Measurements from ENCODE around the gene EIF2B4.
A peak's percentile ranks its signal among the peaks of the same experiment; 100 is the strongest.
"Not testable (repeated sequence)": the region's sequence is repeated elsewhere in the genome, so short reads cannot be mapped to it uniquely, and the experiment has no call there.

The EIF2B4 gene

DNA sequence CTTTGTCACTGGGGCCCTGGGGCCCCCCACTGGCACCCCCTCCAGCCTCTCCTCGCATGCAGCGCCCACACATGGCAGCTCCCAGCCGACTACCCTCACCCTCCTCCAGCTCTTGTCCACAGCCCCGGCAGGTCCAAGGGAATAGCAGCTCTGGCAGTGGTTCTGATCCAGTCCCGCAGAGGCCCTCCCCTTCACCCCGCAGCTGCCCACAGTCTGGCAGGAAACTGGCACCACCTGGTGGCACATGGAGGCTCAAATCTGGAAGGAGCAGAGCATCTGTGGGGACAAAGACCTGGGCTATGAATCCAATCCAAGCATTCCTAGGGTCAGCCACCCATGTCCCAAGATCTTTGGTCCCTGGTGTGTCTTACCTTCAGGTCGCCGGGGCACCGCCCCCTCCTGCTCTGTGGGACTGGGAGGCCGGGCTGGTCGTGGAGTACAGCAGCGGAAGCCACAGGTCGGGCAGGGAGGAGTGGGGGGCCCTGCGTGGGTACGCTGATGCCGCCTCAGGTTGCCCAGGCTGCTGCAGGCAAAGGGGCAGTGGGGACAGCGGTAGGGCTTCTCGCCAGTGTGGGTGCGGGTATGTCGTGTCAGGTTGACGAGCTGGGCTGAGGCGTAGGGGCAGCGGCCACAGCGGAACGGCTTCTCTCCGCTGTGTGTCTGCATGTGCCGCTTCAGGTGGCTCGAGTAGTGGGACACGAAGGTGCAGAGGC lies 8.1 kb upstream of the EIF2B4 start:
- DNase-seq (ENCODE audit: low read depth in 3 of 3) = no peak

DNA sequence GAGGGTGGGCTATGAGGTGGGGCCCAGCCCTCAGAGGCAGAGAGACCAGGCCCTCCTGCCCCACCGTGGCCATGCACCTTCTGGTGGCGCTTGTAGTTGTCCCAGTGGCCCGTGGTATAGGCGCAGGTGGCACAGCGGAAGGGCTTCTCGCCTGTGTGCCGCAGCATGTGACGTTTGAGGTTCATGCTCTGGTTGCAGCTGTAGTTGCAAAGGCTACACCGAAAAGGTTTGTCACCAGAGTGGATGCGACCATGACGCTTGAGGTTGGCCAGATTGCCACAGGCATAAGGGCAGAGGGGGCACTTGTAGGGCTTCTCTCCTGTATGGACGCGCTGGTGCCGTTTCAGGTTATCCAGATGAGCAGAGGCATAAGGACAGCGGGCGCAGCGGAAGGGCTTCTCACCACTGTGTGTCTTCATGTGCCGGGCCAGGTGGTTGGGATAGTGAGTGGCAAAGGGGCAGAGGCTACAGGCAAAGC lies 7.5 kb upstream of the EIF2B4 start:
- DNase-seq (ENCODE audit: low read depth in 3 of 3) = no peak

DNA sequence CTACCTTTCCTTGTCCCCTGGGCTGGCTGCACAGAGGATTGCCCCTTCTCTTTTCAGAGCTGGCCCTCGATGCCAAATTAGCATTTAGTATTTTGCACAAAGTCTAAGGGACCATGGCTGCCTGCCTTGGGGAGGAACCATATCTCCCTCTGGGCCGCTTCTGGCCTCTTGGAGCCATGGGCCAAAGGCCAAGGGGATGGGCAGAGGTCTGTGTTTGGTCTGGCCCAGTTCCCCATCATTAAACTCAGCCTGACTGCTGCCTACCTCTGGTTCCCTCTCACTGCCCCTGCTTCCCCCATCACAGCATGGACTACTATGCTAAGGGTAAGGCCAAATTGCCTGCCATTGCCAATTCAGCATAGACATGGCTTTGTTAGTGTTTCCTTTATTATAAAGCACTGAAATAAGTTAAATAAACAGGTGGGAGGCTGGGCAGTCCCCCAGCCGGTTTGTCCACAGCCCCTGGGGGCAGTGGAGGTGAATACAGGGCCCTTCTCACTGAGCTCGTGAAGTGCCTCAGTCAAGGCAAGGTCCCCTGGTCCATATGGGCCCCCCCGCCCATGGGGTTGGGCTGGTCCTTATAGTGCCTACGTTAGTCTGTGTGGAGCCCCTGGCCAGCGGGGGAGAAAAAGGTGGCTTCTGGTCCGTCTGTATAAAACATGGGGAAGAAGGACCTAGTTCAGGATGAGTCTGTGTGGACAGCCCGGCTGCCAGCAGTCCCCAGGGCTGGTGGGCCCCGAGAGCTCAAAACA lies 6.9 kb upstream of the EIF2B4 start:
- DNase-seq (ENCODE audit: low read depth in 3 of 3) = no peak

DNA sequence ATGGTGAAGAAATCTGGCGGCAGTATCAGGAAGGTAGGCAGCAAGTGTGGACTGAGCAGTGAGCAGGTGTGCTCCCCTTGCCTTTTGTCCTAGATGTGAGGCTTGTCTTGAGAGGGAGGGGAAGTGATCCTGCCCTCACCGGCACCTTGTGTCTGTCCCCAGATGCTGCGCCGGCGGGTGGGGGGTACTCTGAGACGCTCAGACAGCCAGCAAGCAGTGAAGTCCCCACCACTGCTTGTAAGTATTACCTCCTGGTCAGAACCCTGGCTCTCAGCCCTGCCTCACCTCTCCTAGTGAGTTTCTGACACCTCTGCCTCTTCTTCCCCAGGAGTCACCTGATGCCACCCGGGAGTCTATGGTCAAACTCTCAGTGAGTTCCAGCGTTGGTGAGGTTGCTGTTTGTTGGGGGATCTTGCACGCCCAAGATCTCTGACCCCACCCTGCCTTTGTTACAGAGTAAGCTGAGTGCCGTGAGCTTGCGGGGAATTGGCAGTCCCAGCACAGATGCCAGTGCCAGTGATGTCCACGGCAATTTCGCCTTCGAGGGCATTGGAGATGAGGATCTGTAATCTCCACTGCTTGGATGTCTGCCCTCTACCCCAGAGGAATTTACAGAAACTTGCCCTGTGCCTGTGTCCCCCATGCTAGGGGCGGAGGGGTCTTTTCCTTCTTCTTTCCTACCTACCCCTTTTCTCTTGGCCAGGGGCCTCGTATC lies 6.2 kb upstream of the EIF2B4 start:
- no peak for DNase-seq (ENCODE audit: low read depth in 3 of 3)

DNA sequence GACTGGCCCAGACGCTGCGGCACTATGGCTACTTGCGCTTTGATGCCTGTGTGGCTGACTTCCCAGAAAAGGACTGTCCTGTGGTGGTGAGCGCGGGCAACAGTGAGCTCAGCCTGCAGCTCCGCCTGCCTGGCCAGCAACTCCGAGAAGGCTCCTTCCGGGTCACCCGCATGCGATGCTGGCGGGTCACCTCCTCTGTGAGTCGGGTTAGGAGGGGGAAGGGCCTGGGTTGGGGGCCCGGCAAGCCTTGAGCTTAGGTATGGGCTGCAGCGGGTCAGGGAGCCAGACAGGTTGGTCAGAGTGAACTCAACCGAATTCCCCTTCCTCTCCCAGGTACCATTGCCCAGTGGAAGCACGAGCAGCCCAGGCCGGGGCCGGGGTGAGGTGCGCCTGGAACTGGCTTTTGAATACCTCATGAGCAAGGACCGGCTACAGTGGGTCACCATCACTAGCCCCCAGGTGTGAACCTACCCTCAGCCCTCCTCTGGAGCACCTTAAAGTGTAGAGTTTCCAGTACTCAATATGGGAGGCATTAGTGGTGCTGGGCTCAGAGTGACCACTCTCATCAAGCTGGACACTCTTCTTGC lies 5.5 kb upstream of the EIF2B4 start:
- no peak for DNase-seq (ENCODE audit: low read depth in 3 of 3)

DNA sequence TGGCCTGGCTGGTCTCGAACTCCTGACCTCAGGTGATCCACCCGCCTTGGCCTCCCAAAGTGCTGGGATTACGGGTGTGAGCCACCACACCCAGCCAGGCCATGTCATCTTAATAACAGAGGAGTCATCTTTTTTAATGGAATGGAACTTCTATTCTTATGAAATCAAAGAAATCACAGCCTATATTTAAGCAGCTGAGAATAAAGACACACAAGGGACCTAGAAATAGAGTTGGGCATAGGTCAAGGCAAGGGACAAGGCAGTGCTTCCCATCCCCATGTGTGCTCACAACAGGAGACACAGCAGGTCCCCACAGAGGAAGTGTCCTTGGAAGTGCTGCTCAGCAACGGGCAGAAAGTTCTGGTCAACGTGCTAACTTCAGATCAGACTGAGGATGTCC lies 3.4 kb upstream of the EIF2B4 start:
- no peak for DNase-seq (ENCODE audit: low read depth in 3 of 3)

DNA sequence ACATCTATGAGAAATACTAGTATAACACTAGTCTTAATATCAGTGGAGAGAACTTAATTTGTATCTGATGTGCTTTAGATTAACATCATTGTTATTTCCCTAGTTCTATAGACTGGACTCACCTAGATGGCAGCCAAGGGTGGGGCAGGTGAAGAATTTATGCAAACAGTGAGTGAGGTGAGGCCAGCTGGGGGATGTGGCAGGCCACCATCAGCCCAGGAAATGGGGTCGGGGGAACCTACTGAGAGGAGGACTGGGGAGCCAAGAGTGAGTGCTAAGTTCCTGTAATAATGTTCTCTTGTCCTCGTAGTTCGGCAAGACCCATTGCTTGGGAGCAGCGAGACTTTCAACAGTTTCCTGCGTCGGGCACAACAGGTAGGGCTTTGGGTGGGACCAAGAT lies 2.8 kb upstream of the EIF2B4 start:
- DNase-seq (ENCODE audit: low read depth in 3 of 3) = no peak

DNA sequence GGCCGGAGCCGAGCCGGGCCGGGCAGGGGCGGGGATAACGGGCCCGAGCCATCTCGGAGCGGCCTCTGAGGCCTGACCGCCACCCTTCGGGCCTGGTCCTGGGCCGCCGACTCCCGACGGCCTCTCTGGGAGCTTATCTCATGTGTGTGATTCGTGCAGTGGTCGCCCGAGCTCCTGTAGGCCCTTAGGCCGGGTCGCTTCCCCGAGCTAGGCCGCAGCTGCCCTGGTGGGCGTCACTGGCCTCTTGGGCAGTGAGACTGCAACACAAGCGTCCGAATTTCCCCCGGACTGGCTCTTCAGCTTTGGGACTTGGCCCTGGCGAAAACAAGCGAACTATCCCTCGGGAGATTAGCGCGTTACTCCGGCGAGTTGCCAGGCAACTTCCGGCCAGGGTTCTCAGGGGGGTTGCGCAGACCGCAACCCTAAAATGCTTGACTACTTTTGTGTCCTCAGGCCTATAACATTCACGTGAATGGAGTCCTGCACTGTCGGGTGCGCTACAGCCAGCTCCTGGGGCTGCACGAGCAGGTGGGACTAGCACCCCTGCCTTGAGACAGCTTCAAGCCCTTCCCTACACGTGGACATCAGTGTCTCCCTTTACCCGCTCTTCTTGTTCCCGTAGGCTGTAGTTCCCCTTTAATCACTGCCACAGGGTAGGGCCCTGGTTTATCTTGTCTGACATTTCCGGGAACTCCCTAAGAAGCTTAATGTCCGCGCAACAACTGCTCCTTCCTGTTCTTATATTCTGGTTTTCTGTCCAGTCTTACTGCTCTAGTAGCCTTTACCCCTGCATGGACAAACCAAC lies 880 bp upstream of the EIF2B4 start:
- no peak for DNase-seq (ENCODE audit: low read depth in 3 of 3)

DNA sequence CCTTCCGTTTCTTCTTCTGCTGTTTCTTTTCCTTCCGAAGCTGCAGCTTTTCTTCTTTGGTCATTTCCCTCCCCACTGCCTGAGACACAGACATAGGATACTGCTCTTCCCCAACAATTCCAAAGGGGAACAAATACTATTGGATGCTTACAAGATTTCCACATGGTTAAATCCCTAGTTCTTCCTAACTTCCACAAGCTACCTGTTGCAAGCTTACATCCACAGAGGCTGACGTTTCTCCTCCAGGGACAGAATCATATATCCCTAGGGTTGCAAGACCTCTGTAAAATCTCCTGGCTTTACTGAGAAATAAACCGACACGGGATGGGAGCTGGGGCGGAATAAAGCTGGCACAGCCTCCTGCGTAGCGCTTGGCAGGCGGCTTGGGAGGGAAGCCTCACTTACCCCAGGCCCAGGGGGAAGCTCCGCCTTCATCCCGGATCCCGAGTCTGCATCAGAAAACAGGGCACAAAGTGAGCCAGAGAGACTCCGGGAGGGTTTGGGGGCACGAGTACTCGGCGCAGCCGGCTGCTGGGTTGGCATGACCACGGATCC lies 590 bp downstream of the EIF2B4 start:
- DNase-seq (ENCODE audit: low read depth in 3 of 3) = peak in 1 of 3 donors; percentile 23

DNA sequence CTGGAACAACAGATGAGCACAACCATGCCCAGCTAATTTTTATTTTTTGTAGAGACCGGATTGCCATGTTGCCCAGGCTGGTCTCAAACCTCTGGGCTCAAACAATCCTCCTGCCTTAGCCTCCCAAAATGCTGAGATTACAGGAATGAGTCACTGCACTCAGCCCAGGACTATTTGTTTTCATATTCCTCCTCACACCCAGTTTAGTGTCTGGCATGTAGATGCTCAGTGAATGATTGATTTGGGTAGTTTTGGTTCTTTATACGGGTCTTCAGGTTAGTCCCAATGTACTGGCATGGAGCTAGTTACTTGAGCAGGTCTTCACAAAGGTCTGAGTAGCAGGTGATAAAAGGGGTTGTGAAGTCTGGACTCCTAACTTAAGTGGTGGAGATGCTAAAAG lies 6.2 kb downstream of the EIF2B4 start:
- DNase-seq (ENCODE audit: low read depth in 3 of 3) = no peak

DNA sequence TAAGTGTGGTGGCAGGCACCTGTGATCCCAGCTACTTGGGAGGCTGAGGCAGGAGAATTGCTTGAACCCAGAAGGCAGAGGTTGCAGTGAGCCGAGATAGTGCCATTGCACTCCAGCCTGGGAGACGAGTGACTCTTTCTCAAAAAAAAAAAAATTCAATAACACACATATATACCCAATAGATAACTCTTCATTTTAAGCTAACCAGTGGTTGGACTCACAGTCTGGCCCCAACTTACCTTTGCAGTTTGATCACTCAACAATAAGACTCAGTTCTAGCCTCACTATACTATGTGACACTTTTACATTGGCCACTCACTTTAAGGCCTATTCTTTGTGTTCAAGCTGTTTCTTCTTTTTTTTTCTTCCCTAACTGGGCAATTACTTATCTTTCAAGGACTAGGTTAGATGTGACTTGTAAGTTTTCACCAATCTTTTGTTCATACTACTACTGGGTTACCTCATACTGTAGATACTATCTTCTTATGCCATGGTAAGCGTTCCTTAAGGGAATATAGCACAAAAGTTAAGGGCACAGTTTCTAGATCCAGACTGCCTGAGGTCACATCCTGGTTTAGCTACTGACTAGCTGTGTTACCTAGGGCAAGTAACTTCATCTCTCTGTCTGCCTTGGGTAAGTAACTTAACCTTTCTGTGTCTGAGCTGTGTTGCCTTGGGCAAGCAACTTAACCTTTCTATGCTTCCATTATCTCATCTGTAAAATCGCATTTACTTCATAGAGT lies 7.3 kb downstream of the EIF2B4 start:
- DNase-seq (ENCODE audit: low read depth in 3 of 3) = no peak

DNA sequence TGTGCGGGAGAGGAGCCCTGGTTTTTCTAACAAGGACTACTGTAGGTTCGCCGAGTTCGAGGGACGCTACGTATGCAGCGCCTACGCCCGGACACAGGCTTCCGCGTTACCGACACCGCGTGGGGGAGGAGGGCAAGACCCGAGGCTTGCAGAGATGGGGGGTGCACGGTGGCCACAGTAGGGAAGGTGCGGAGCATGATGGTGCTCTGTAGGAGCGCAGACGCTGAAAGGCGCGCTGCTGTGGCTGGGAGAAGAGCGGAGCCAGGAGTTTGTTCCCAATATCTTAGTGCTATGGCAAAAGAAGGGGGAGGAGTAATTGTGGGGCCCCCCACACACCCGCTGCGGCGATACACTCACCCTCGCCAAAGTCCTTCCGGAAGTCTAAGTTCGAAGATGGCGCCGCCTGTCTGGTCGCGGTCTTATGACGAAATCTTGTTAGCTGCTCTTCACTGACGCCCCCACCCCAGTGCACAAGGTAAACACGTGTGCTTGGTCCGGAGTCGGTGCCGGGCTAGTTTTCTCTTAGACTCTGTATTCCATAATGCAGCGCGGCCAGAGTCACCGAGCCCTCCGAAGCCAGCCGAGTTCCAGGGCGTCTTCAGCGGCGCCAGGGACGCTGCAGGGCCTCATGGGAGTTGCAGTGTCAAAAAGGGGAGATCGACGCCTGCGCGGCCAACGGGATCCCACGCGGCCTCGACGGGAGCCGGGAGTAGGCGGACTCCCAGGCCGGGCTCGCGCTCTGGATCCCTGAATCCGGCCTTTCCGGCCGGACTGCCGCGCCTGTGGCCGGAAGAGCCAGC lies 13.6 kb downstream of the EIF2B4 start, which contains the start of gene GTF3C2:
GTF3C2 (minus strand) TSS at position 383 of the 800 bp plus-strand sequence. CDS start 13,210 bp downstream, outside the sequence.
- peak; percentile 82 to 90 (median 87) for DNase-seq (ENCODE audit: low read depth in 3 of 3)

DNA sequence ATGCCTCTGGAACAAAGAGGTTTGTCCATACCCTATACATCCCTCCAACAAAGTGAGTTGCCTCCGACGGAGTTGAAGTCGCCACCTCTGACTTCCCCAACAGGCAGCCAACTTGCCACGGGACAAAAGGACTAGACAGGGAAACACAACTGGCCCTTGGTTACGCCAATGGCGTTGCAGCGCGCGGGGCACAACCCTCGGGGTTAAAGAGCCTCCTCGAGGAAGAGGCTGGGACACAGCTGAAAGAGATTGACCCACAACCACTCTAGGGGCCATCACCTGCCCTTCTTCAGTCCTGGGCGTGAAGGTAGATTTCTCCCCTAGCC lies 14.1 kb downstream of the EIF2B4 start:
- peak in 2 of 3 donors; percentile 24 to 32 for DNase-seq (ENCODE audit: low read depth in 3 of 3)

DNA sequence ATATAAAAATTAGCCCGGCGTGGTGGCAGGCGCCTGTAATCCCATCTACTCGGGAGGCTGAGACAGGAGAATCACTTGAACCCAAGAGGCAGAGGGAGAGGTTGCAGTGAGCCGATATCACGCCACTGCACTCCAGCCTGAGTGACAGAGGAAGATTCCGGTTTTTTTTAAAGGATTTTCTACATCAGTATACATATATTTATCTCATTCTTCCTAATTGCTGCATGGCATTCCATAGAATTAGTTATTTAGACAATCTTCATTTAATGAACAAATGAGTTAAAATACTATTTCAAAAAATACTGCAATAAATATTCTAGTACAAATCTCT lies 15.6 kb downstream of the EIF2B4 start:
- no peak for DNase-seq (ENCODE audit: low read depth in 3 of 3)

DNA sequence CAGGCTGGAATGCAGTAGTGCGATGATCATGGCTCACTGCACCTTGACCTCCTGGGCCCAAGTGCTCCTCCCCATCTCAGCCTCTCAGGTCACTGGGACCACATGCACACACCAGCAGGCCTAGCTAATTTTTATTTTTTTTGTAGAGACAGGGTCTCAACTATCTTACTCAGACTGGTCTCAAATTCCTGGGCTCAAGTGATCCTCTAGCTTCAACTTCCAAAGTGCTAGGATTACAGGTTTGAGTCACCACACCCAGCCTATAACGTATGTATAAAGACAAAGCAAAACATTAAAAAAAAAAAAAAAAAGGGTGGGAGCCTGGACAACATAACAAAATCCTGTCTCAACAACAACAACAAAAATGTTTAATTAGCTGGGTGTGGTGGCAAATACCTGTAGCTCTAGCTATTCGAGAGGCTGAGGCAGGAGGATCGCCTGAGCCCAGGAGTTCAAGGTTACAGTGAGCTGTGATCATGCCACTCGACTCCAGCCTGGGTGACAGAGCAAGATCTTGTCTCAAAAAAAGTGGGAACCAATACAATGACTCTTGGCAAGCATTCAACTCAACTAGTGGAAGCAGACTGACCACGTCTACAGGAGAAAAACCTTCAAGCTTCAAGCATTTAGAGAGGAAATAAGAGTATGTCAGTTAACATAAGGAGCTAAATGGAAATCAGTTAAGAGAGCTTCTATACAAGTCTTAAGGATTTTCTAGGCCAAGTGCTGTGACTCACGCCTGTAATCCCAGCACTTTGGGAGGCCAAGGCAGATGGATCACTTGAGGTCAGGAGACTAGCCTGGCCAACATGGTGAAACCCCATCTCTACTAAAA lies 16.2 kb downstream of the EIF2B4 start:
- no peak for DNase-seq (ENCODE audit: low read depth in 3 of 3)

DNA sequence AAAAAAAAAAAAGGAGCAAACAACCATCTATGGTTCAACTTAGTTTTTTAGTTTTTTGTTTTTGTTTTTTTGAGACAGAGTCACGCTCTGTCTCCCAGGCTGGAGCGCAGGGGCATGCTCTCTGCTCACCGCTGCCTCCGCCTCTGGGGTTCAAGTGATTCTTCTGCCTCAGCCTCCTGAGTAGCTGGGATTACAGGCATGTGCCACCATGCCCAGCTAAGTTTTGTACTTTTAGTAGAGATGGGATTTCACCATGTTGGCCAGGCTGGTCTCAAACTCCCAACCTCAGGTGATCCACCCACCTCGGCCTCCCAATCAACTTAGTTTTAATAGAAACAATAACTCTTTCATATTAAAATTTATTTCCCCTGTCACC lies 16.8 kb downstream of the EIF2B4 start:
- not testable (repeated sequence) for DNase-seq (ENCODE audit: low read depth in 3 of 3)

DNA sequence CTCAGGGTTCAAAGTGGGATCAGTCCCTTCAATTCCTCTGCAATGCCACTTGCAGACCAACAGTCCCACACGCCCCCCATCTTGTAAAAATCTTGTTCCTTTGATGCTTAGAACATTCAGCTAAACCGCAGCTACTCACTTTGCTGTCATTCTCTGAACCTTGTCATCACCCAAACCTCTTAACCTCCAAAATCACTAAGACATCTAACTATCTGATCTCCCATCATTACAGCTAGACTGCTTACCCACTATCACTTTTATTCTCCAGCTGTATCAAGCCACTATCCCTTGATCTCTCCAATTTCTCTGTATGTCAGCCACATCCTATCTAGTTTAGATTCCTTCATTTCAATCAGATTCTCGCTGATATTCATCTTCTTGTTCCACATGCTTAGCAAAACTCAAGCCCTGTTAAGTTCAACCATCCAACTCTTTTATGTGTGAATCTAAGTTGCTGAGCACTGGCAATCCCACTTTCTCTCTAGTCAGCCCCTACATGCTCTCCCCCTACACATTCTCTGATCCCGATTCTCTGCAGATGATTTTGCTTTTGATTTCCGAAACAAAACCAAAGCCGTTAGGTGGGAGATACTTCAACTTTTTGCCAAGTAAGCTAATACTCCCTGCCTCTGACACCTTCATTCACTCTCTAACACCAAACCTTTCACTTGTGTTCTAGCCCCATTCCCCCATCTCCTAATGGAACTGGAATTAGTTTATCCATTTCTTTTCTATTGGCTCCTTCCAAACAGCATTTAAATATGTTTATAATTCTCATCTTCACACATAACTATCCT lies 18.1 kb downstream of the EIF2B4 start:
- no peak for DNase-seq (ENCODE audit: low read depth in 3 of 3)

DNA sequence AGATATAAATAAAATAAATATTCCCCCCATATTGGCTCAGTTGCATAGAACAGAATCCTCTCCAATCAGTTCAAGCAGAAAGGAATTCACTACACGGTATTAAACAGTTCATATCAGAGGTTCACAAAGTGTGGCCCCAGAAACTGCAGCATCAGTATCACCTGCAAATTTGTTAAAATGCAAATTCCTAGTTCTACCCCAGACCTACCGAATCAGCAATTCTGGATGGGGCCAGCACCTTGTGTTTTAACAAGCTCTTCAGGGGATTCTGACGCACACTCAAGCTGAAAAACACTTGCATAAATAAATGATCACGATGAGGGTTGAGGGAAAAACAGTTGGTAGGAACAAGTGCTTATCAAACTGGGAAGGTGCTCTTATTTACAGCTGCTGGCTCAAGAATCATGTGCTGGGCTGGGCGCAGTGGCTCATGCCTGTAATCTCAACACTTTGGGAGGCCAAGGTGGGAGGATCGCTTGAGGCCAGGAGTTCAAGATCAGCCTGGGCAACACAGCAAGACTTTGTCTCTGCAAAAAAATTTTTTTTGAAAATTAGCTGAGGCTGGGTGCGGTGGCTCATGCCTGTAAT lies 19.9 kb downstream of the EIF2B4 start:
- no peak for DNase-seq (ENCODE audit: low read depth in 3 of 3)
